Measurements from ENCODE around the gene ZNF350.

- no peak for TF ChIP-seq EZH2 (IDR thresholded peaks at IDR 0.05; ENCODE audit: insufficient read depth, poor library complexity, severe bottlenecking)
- no peak for TF ChIP-seq EZH2phosphoT487 (IDR thresholded peaks at IDR 0.05; ENCODE audit: insufficient read depth, low read depth)
These were observed 24.0 kb upstream of the ZNF350 start for GRCh38 chr19:52010674-52011073.
